HepG2 (cell line): Measurements from ENCODE around the gene CYP4F12.

ENCODE experiments used
- CTCF ChIP-seq: sonication (generic); formaldehyde crosslinking; IDR thresholded peaks from 2 replicates; pipeline ENCODE4 v1.5.0; 2020; ENCODE audit warnings: mild to moderate bottlenecking, missing genetic modification reagents, moderate library complexity
- RAD21 ChIP-seq: fragments of 450-650 bp; formaldehyde crosslinking; IDR thresholded peaks from 2 replicates; pipeline ENCODE4 v1.5.0; 2020; ENCODE audit warnings: mild to moderate bottlenecking
- STAT5B ChIP-seq: sonication (generic); formaldehyde crosslinking; IDR thresholded peaks from 2 replicates; pipeline ENCODE4 v1.4.0; 2020; ENCODE audit warnings: missing genetic modification reagents
- TEAD2 ChIP-seq: sonication (generic); formaldehyde crosslinking; IDR thresholded peaks from 2 replicates; pipeline ENCODE4 v1.9.0; 2021; ENCODE audit warnings: missing genetic modification reagents
- TFAP4 ChIP-seq: sonication (generic); IDR thresholded peaks from 2 replicates; pipeline ENCODE4 v1.6.1; 2016; ENCODE audit warnings: low read depth, borderline replicate concordance
- TGIF2 ChIP-seq: IDR thresholded peaks from 2 replicates; pipeline ENCODE4 v1.6.1; 2016; ENCODE audit warnings: control low read depth, missing compliant biosample characterization
- TMF1 ChIP-seq: sonication (generic); formaldehyde crosslinking; IDR thresholded peaks from 2 replicates; pipeline ENCODE4 v1.8.1; 2022; ENCODE audit warnings: low read depth, missing genetic modification reagents
- ZNF780A ChIP-seq: sonication (generic); formaldehyde crosslinking; IDR thresholded peaks from 2 replicates; pipeline ENCODE4 v1.8.0; 2022; ENCODE audit warnings: mild to moderate bottlenecking, missing genetic modification reagents, moderate library complexity
- ZNF782 ChIP-seq: sonication (generic); formaldehyde crosslinking; IDR thresholded peaks from 2 replicates; pipeline ENCODE4 v1.4.0; 2020; ENCODE audit warnings: missing genetic modification reagents, mild to moderate bottlenecking, borderline replicate concordance

- TF ChIP-seq STAT5B (no peak), CTCF (CRISPR knock-in tag) (no peak), TFAP4 (no peak), TEAD2 (CRISPR knock-in tag) (no peak), RAD21 (CRISPR knock-in tag) (no peak), ZNF780A (CRISPR knock-in tag) (no peak), TGIF2 (no peak), TMF1 (no peak), ZNF782 (CRISPR knock-in tag) (no peak)
These were observed 67.9 kb downstream of the CYP4F12 start for GRCh38 chr19:15740785-15741184.
